Activated CD4-positive, alpha-beta T cell treated with anti-CD3 and anti-CD28 coated beads, Interleukin-10, Interleukin-2, amounts not matched to agents 100 ng/mL and 50 ng/mL, durations not matched to agents 16 hours and 8 hours (primary cell): ENCODE measurements around the gene BCR.

Experiments used
- DNase-seq: peaks from one replicate; pipeline ENCODE4 v3.0.0-alpha.2; 2020

The BCR gene

GRCh38 chr22:23246982-23247766 lies 66.9 kb downstream of the BCR start:
- DNase-seq, result no peak

GRCh38 chr22:23248583-23248982 lies 68.3 kb downstream of the BCR start:
- no peak for DNase-seq

- DNase-seq, result no peak
Measured at GRCh38 chr22:23250056-23250784, 69.9 kb downstream of the BCR start.

GRCh38 chr22:23250785-23251363 lies 70.6 kb downstream of the BCR start:
- DNase-seq, result no peak

GRCh38 chr22:23251445-23252093 lies 71.3 kb downstream of the BCR start:
- peak; percentile 31 for DNase-seq

- DNase-seq, result no peak
Measured at GRCh38 chr22:23253475-23254055, 73.3 kb downstream of the BCR start.

- DNase-seq, result no peak
Measured at GRCh38 chr22:23255506-23256170, 75.3 kb downstream of the BCR start.

GRCh38 chr22:23256171-23256932 lies 76.0 kb downstream of the BCR start:
- DNase-seq, result no peak

- no peak for DNase-seq
Measured at GRCh38 chr22:23256986-23257888, 76.9 kb downstream of the BCR start.

GRCh38 chr22:23257889-23258825 lies 77.8 kb downstream of the BCR start:
- DNase-seq, result no peak

- no peak for DNase-seq
Measured at GRCh38 chr22:23258826-23259170, 78.5 kb downstream of the BCR start.

- DNase-seq, result no peak
Measured at GRCh38 chr22:23259916-23260644, 79.8 kb downstream of the BCR start.

GRCh38 chr22:23260645-23261581 lies 80.6 kb downstream of the BCR start:
- DNase-seq, result no peak

GRCh38 chr22:23261900-23262450 lies 81.7 kb downstream of the BCR start:
- DNase-seq, result no peak

GRCh38 chr22:23262518-23263332 lies 82.4 kb downstream of the BCR start:
- no peak for DNase-seq
